ENCODE results near the gene MED22. TPM values are rescaled to one million over a fixed set of nuclear protein-coding genes. Genes with fewer than 3 reads are reported as not detected.
A peak's percentile ranks its signal among the peaks of the same experiment; 100 is the strongest.
"Not testable (repeated sequence)": the region's sequence is repeated elsewhere in the genome, so short reads cannot be mapped to it uniquely, and the experiment has no call there.

The MED22 gene
- total and polyA plus RNA-seq, 2 donors, result 13.1 to 13.6 TPM

- Histone ChIP-seq H3K27me3 (ENCODE audit: control insufficient read depth in 2 of 2, insufficient read depth in 1 of 2, low read length in 1 of 2) (peaks cover 0 to 5% of the 10 kb centered on the region in 2 donors), H3K4me1 (ENCODE audit: control insufficient read depth in 2 of 2, insufficient read depth in 2 of 2, low read length in 2 of 2) (peaks cover 5 to 11% of the 10 kb centered on the region in 2 donors), H3K9me3 (ENCODE audit: control insufficient read depth in 2 of 2, insufficient read depth in 1 of 2, low read length in 1 of 2) (no peaks in the 10 kb centered on the region), H3K4me3 (ENCODE audit: low read length in 2 of 2) (no peak overlapping the region), H3K27ac (ENCODE audit: low read depth in 1 of 2, low read length in 1 of 2) (no peak overlapping the region), H3K36me3 (ENCODE audit: control insufficient read depth in 2 of 2, insufficient read depth in 2 of 2, low read length in 1 of 2) (no peaks in the 10 kb centered on the region)
- WGBS, result 98% methylated on average over 14 of the region's 14 CpGs
- no peak for DNase-seq (ENCODE audit: low read depth in 6 of 9, low spot score in 9 of 9)
Measured at GRCh38 chr9:133379153-133380086, 31.5 kb upstream of the MED22 start.

GRCh38 chr9:133378408-133378962, 30.6 kb upstream of the MED22 start:
- Histone ChIP-seq H3K4me1 (ENCODE audit: control insufficient read depth in 2 of 2, insufficient read depth in 2 of 2, low read length in 2 of 2) (peaks cover 7 to 21% of the 10 kb centered on the region in 2 donors), H3K27ac (ENCODE audit: low read depth in 1 of 2, low read length in 1 of 2) (no peak overlapping the region), H3K4me3 (ENCODE audit: low read length in 2 of 2) (no peak overlapping the region), H3K9me3 (ENCODE audit: control insufficient read depth in 2 of 2, insufficient read depth in 1 of 2, low read length in 1 of 2) (no peaks in the 10 kb centered on the region), H3K36me3 (ENCODE audit: control insufficient read depth in 2 of 2, insufficient read depth in 2 of 2, low read length in 1 of 2) (peaks cover 0 to 4% of the 10 kb centered on the region in 2 donors), H3K27me3 (ENCODE audit: control insufficient read depth in 2 of 2, insufficient read depth in 1 of 2, low read length in 1 of 2) (peaks cover 0 to 5% of the 10 kb centered on the region in 2 donors)
- WGBS, result 89% methylated on average over 1 of the region's 1 CpG
- no peak for DNase-seq (ENCODE audit: low read depth in 6 of 9, low spot score in 9 of 9)

GRCh38 chr9:133377721-133378216, 29.8 kb upstream of the MED22 start:
- no peaks in the 10 kb centered on the region for H3K9me3 ChIP-seq (ENCODE audit: control insufficient read depth in 2 of 2, insufficient read depth in 1 of 2, low read length in 1 of 2)
- peaks cover 0 to 5% of the 10 kb centered on the region in 2 donors for H3K27me3 ChIP-seq (ENCODE audit: control insufficient read depth in 2 of 2, insufficient read depth in 1 of 2, low read length in 1 of 2)
- no peak for DNase-seq (ENCODE audit: low read depth in 6 of 9, low spot score in 9 of 9)
- no peak overlapping the region for H3K4me3 ChIP-seq (ENCODE audit: low read length in 2 of 2)
- H3K4me1 ChIP-seq (ENCODE audit: control insufficient read depth in 2 of 2, insufficient read depth in 2 of 2, low read length in 2 of 2), result peaks cover 7 to 28% of the 10 kb centered on the region in 2 donors
- H3K36me3 ChIP-seq (ENCODE audit: control insufficient read depth in 2 of 2, insufficient read depth in 2 of 2, low read length in 1 of 2), result peaks cover 0 to 9% of the 10 kb centered on the region in 2 donors
- 93% methylated on average over 6 of the region's 6 CpGs for WGBS
- no peak overlapping the region for H3K27ac ChIP-seq (ENCODE audit: low read depth in 1 of 2, low read length in 1 of 2)

- not testable (repeated sequence) for H3K27me3 ChIP-seq (ENCODE audit: control insufficient read depth in 2 of 2, insufficient read depth in 1 of 2, low read length in 1 of 2); H3K27ac ChIP-seq (ENCODE audit: low read depth in 1 of 2, low read length in 1 of 2); DNase-seq (ENCODE audit: low read depth in 6 of 9, low spot score in 9 of 9); H3K4me3 ChIP-seq (ENCODE audit: low read length in 2 of 2); H3K9me3 ChIP-seq (ENCODE audit: control insufficient read depth in 2 of 2, insufficient read depth in 1 of 2, low read length in 1 of 2)
- Histone ChIP-seq H3K36me3 (ENCODE audit: control insufficient read depth in 2 of 2, insufficient read depth in 2 of 2, low read length in 1 of 2) (peaks cover 1 to 14% of the 10 kb centered on the region in 2 donors), H3K4me1 (ENCODE audit: control insufficient read depth in 2 of 2, insufficient read depth in 2 of 2, low read length in 2 of 2) (peaks cover 10 to 33% of the 10 kb centered on the region in 2 donors)
- 98% methylated on average over 14 of the region's 14 CpGs for WGBS
Measured at GRCh38 chr9:133377280-133377679, 29.3 kb upstream of the MED22 start.

- H3K9me3 ChIP-seq (ENCODE audit: control insufficient read depth in 2 of 2, insufficient read depth in 1 of 2, low read length in 1 of 2), result no peaks in the 10 kb centered on the region
- under 1% methylated on average over 120 of the region's 120 CpGs for WGBS
- H3K4me1 ChIP-seq (ENCODE audit: control insufficient read depth in 2 of 2, insufficient read depth in 2 of 2, low read length in 2 of 2), result peaks cover 18 to 46% of the 10 kb centered on the region in 2 donors
- H3K4me3 ChIP-seq (ENCODE audit: low read length in 2 of 2), result peak within 1 kb of the TSS; percentile 63 to 97
- peaks cover 4 to 18% of the 10 kb centered on the region in 2 donors for H3K36me3 ChIP-seq (ENCODE audit: control insufficient read depth in 2 of 2, insufficient read depth in 2 of 2, low read length in 1 of 2)
- DNase-seq (ENCODE audit: low read depth in 6 of 9, low spot score in 9 of 9), result peak; percentile 64 to 96 (median 91)
- H3K27me3 ChIP-seq (ENCODE audit: control insufficient read depth in 2 of 2, insufficient read depth in 1 of 2, low read length in 1 of 2), result peaks cover 0 to 5% of the 10 kb centered on the region in 2 donors
- H3K27ac ChIP-seq (ENCODE audit: low read depth in 1 of 2, low read length in 1 of 2), result peak within 1 kb of the TSS; percentile 81 to 90
Measured at GRCh38 chr9:133375724-133376654, 28.1 kb upstream of the MED22 start, which contains the start of the genes STKLD1 and SURF4. TSS of gene STKLD1 (plus strand) at chr9:133376366. CDS start at chr9:133376474, 108 bp downstream. TSS of gene SURF4 (minus strand) at chr9:133376060. CDS start at chr9:133375969, 91 bp downstream.

- Histone ChIP-seq H3K4me1 (ENCODE audit: control insufficient read depth in 2 of 2, insufficient read depth in 2 of 2, low read length in 2 of 2) (peaks cover 26 to 53% of the 10 kb centered on the region in 2 donors), H3K36me3 (ENCODE audit: control insufficient read depth in 2 of 2, insufficient read depth in 2 of 2, low read length in 1 of 2) (peaks cover 10 to 24% of the 10 kb centered on the region in 2 donors), H3K4me3 (ENCODE audit: low read length in 2 of 2) (peak overlapping the region; percentile 63 to 97), H3K9me3 (ENCODE audit: control insufficient read depth in 2 of 2, insufficient read depth in 1 of 2, low read length in 1 of 2) (no peaks in the 10 kb centered on the region), H3K27ac (ENCODE audit: low read depth in 1 of 2, low read length in 1 of 2) (peak overlapping the region; percentile 81 to 90), H3K27me3 (ENCODE audit: control insufficient read depth in 2 of 2, insufficient read depth in 1 of 2, low read length in 1 of 2) (peaks cover 0 to 5% of the 10 kb centered on the region in 2 donors)
- under 1% methylated on average over 39 of the region's 39 CpGs for WGBS
- DNase-seq (ENCODE audit: low read depth in 6 of 9, low spot score in 9 of 9), result peak in 6 of 9 donors; percentile 19 to 65 (median 42)
Measured at GRCh38 chr9:133375116-133375723, 27.3 kb upstream of the MED22 start.

GRCh38 chr9:133374612-133375115, 26.7 kb upstream of the MED22 start:
- 31% methylated on average over 12 of the region's 12 CpGs for WGBS
- H3K4me1 ChIP-seq (ENCODE audit: control insufficient read depth in 2 of 2, insufficient read depth in 2 of 2, low read length in 2 of 2), result peaks cover 27 to 59% of the 10 kb centered on the region in 2 donors

GRCh38 chr9:133372144-133372543, 24.2 kb upstream of the MED22 start:
- no peak overlapping the region for H3K4me3 ChIP-seq (ENCODE audit: low read length in 2 of 2)
- H3K27me3 ChIP-seq (ENCODE audit: control insufficient read depth in 2 of 2, insufficient read depth in 1 of 2, low read length in 1 of 2), result peaks cover 0 to 5% of the 10 kb centered on the region in 2 donors
- no peak for DNase-seq (ENCODE audit: low read depth in 6 of 9, low spot score in 9 of 9)
- peaks cover 27 to 70% of the 10 kb centered on the region in 2 donors for H3K4me1 ChIP-seq (ENCODE audit: control insufficient read depth in 2 of 2, insufficient read depth in 2 of 2, low read length in 2 of 2)
- WGBS, result 93% methylated on average over 7 of the region's 7 CpGs
- peaks cover 26 to 53% of the 10 kb centered on the region in 2 donors for H3K36me3 ChIP-seq (ENCODE audit: control insufficient read depth in 2 of 2, insufficient read depth in 2 of 2, low read length in 1 of 2)
- H3K27ac ChIP-seq (ENCODE audit: low read depth in 1 of 2, low read length in 1 of 2), result peak overlapping the region in 1 of 2 donors; percentile 91
- H3K9me3 ChIP-seq (ENCODE audit: control insufficient read depth in 2 of 2, insufficient read depth in 1 of 2, low read length in 1 of 2), result no peaks in the 10 kb centered on the region

More at GRCh38 chr9:133374612-133375115, 26.7 kb upstream of the MED22 start:
- H3K27ac ChIP-seq (ENCODE audit: low read depth in 1 of 2, low read length in 1 of 2), result peak overlapping the region; percentile 81 to 90
- H3K36me3 ChIP-seq (ENCODE audit: control insufficient read depth in 2 of 2, insufficient read depth in 2 of 2, low read length in 1 of 2), result peaks cover 14 to 29% of the 10 kb centered on the region in 2 donors
- no peaks in the 10 kb centered on the region for H3K9me3 ChIP-seq (ENCODE audit: control insufficient read depth in 2 of 2, insufficient read depth in 1 of 2, low read length in 1 of 2)
- H3K27me3 ChIP-seq (ENCODE audit: control insufficient read depth in 2 of 2, insufficient read depth in 1 of 2, low read length in 1 of 2), result peaks cover 0 to 5% of the 10 kb centered on the region in 2 donors
- peak overlapping the region; percentile 63 to 97 for H3K4me3 ChIP-seq (ENCODE audit: low read length in 2 of 2)
- no peak for DNase-seq (ENCODE audit: low read depth in 6 of 9, low spot score in 9 of 9)

All from thymus (tissue), 11 donors.